Measurements from ENCODE around the gene FRAT2. TPM values are rescaled to one million over a fixed set of nuclear protein-coding genes. Genes with fewer than 3 reads are reported as not detected.

FRAT2 gene
- total RNA-seq, 4 donors from 2014 or later, result 40.9 to 62.0 (median 57.7) TPM

GRCh38 chr10:97314671-97315070, 19.9 kb downstream of the FRAT2 start:
- TF ChIP-seq POLR2A (IDR thresholded peaks at IDR 0.05) (no peak), CTCF (IDR thresholded peaks at IDR 0.05) (no peak)
- no peak overlapping the region for H3K4me3 ChIP-seq (ENCODE audit: low read depth, poor library complexity, severe bottlenecking)
- no peak for DNase-seq (ENCODE audit: low spot score in 2 of 2)
- intact Hi-C loops (cut with DNase I; ENCODE audit: low total_unique reads), result no loop called here
- 45 to 52% methylated on average over 4 of the region's 4 CpGs for WGBS, 2 donors

- no peak overlapping the region for H3K4me3 ChIP-seq (ENCODE audit: low read depth, poor library complexity, severe bottlenecking)
- intact Hi-C loops (cut with DNase I; ENCODE audit: low total_unique reads), result no loop called here
- TF ChIP-seq CTCF (IDR thresholded peaks at IDR 0.05), result no peak
- TF ChIP-seq POLR2A (IDR thresholded peaks at IDR 0.05), result no peak
- no peak for DNase-seq (ENCODE audit: low spot score in 2 of 2)
- WGBS, 2 donors, result 86 to 88% methylated on average over 6 of the region's 6 CpGs
These were observed 21.6 kb downstream of the FRAT2 start for GRCh38 chr10:97312897-97313296.

- intact Hi-C loops (cut with DNase I; ENCODE audit: low total_unique reads), result no loop called here
- 57 to 79% methylated on average over 4 of the region's 4 CpGs for WGBS, 2 donors
- TF ChIP-seq CTCF (IDR thresholded peaks at IDR 0.05) (no peak), POLR2A (IDR thresholded peaks at IDR 0.05) (no peak)
- no peak overlapping the region for H3K4me3 ChIP-seq (ENCODE audit: low read depth, poor library complexity, severe bottlenecking)
- no peak for DNase-seq (ENCODE audit: low spot score in 2 of 2)
These were observed 23.4 kb downstream of the FRAT2 start for GRCh38 chr10:97311111-97311626.

- 79 to 80% methylated on average over 10 of the region's 10 CpGs for WGBS, 2 donors
- intact Hi-C loops (cut with DNase I; ENCODE audit: low total_unique reads), result no loop called here
- no peak for DNase-seq (ENCODE audit: low spot score in 2 of 2)
These were observed 26.4 kb downstream of the FRAT2 start for GRCh38 chr10:97307866-97308780.

GRCh38 chr10:97307441-97307840, 27.1 kb downstream of the FRAT2 start:
- WGBS, 2 donors, result 75 to 92% methylated on average over 1 of the region's 1 CpG
- intact Hi-C loops (cut with DNase I; ENCODE audit: low total_unique reads), result no loop called here

More at GRCh38 chr10:97307866-97308780, 26.4 kb downstream of the FRAT2 start:
- H3K4me3 ChIP-seq (ENCODE audit: low read depth, poor library complexity, severe bottlenecking), result no peak overlapping the region
- TF ChIP-seq POLR2A (IDR thresholded peaks at IDR 0.05), result no peak
- TF ChIP-seq CTCF (IDR thresholded peaks at IDR 0.05), result no peak

More at GRCh38 chr10:97307441-97307840, 27.1 kb downstream of the FRAT2 start:
- DNase-seq (ENCODE audit: low spot score in 2 of 2), result no peak
- TF ChIP-seq CTCF (IDR thresholded peaks at IDR 0.05), result no peak
- no peak for TF ChIP-seq POLR2A (IDR thresholded peaks at IDR 0.05)
- no peak overlapping the region for H3K4me3 ChIP-seq (ENCODE audit: low read depth, poor library complexity, severe bottlenecking)
